B cell (primary cell): ENCODE measurements around the gene THRAP3. TPM values are rescaled to one million over a fixed set of nuclear protein-coding genes. Genes with fewer than 3 reads are reported as not detected.

Source experiments
- ATAC-seq: fragments of 200-7000 bp; cut with Tn5 transposase; one replicate; pipeline ENCODE4 v1.10.0; 2021; ENCODE audit warnings: low read depth, mild to moderate bottlenecking, moderate number of reproducible peaks, moderate library complexity
- CTCF ChIA-PET: fragments of 350-600 bp; sonication (Branson Sonifier 250); formaldehyde crosslinking; loops from one replicate; lab custom pipeline; 2021; ENCODE audit warnings: antibody characterized with exemption, inconsistent platforms; lab: Charles Lee
- POLR2A ChIA-PET: fragments of 350-600 bp; sonication (Branson Sonifier 250); formaldehyde crosslinking; loops from one replicate; lab custom pipeline; 2021; ENCODE audit warnings: antibody characterized with exemption; lab: Charles Lee
- DNase-seq: peaks from one replicate; pipeline ENCODE4 v3.0.0; 2013
- H2AFZ ChIP-seq: 2 replicates; pipeline ENCODE4 v1.6.1; 2012; ENCODE audit warnings: mild to moderate bottlenecking, low read depth, low read length; ENCODE audit not compliant: insufficient read depth, poor library complexity, severe bottlenecking
- H3K27ac ChIP-seq, 2 donors: 1 replicate in 1 of 2; 2 replicates in 1 of 2; pipeline ENCODE4 v1.5.1; 2012 to 2013; ENCODE audit warnings: low read length in 2 of 2, mild to moderate bottlenecking in 2 of 2, moderate library complexity in 1 of 2
- H3K27me3 ChIP-seq, 4 experiments: fragments of 200-600 bp in 1 of 4; sonication (generic) in 1 of 4; replicated peaks in 1 of 4; 1 replicate in 2 of 4; 2 replicates in 2 of 4; pipeline versions ENCODE4 v1.6.1 to v1.7.0; 2013 to 2016; ENCODE audit warnings: low read length in 3 of 4, mild to moderate bottlenecking in 2 of 4, mixed read lengths in 1 of 4, moderate library complexity in 1 of 4; ENCODE audit not compliant: insufficient read depth in 4 of 4, control insufficient read depth in 3 of 4; ENCODE audit errors: control extremely low read depth in 1 of 4
- H3K36me3 ChIP-seq, 2 experiments: replicated peaks in 1 of 2; 1 replicate in 1 of 2; 2 replicates in 1 of 2; pipeline versions ENCODE4 v1.6.1 to v1.7.1; 2013; ENCODE audit warnings: low read length in 1 of 2; ENCODE audit not compliant: insufficient read depth in 2 of 2, control insufficient read depth in 1 of 2; ENCODE audit errors: control extremely low read depth in 1 of 2, extremely low read depth in 1 of 2
- H3K4me1 ChIP-seq, 2 donors: fragments of 200-600 bp in 1 of 2; sonication (generic) in 1 of 2; 1 replicate in 1 of 2; 2 replicates in 1 of 2; pipeline versions ENCODE4 v1.5.1 to v1.6.1; 2013 to 2017; ENCODE audit warnings: low read length in 2 of 2; ENCODE audit not compliant: control insufficient read depth in 2 of 2, insufficient read depth in 2 of 2
- H3K4me2 ChIP-seq: replicated peaks from 2 replicates; pipeline ENCODE3; 2012; ENCODE audit warnings: mild to moderate bottlenecking, low read depth, low read length; ENCODE audit not compliant: poor library complexity, severe bottlenecking
- H3K4me3 ChIP-seq, 5 experiments: fragments of 200-600 bp in 1 of 5; sonication (generic) in 1 of 5; 1 replicate in 3 of 5; 2 replicates in 2 of 5; pipeline versions ENCODE4 v1.5.1 to v1.7.0; 2011 to 2016; ENCODE audit warnings: low read length in 4 of 5, mild to moderate bottlenecking in 4 of 5, low read depth in 2 of 5, control low read depth in 1 of 5, moderate library complexity in 1 of 5; ENCODE audit not compliant: insufficient read depth in 1 of 5; ENCODE audit errors: control extremely low read depth in 1 of 5, extremely low read depth in 1 of 5
- H3K79me2 ChIP-seq: fragments of 200-600 bp; sonication (generic); one replicate; pipeline ENCODE4 v1.6.0; 2016; ENCODE audit warnings: low read length; ENCODE audit not compliant: control insufficient read depth, insufficient read depth
- H3K9ac ChIP-seq: fragments of 200-600 bp; sonication (generic); 2 replicates; pipeline ENCODE4 v1.6.1; 2017; ENCODE audit warnings: mild to moderate bottlenecking, low read length, moderate library complexity
- H3K9me3 ChIP-seq, 3 donors: one replicate each; pipeline versions ENCODE4 v1.6.1 to v1.7.1; 2013; ENCODE audit warnings: low read length in 2 of 3; ENCODE audit not compliant: control insufficient read depth in 2 of 3, insufficient read depth in 1 of 3; ENCODE audit errors: control extremely low read depth in 1 of 3
- H4K20me1 ChIP-seq: 2 replicates; pipeline ENCODE4 v1.6.0; 2012; ENCODE audit warnings: mild to moderate bottlenecking, low read length; ENCODE audit not compliant: insufficient read depth, control insufficient read depth, poor library complexity, severe bottlenecking
- H3K27ac Mint-ChIP-seq: one replicate; pipeline ENCODE4 v1.8.0; 2021; ENCODE audit warnings: mixed read lengths
- H3K27me3 Mint-ChIP-seq: one replicate; pipeline ENCODE4 v1.8.0; 2021; ENCODE audit warnings: mixed read lengths
- H3K4me1 Mint-ChIP-seq: one replicate; pipeline ENCODE4 v1.8.0; 2021; ENCODE audit warnings: mixed read lengths
- H3K4me3 Mint-ChIP-seq: one replicate; pipeline ENCODE4 v1.8.0; 2021; ENCODE audit warnings: mixed read lengths
- H3K9me3 Mint-ChIP-seq: one replicate; pipeline ENCODE4 v1.8.0; 2022; ENCODE audit warnings: mixed read lengths; ENCODE audit not compliant: insufficient read depth
- EZH2 ChIP-seq: IDR thresholded peaks from 2 replicates; pipeline ENCODE4 v1.6.1; 2012; ENCODE audit warnings: borderline replicate concordance, low read depth, mild to moderate bottlenecking, moderate library complexity, low read length; ENCODE audit not compliant: insufficient read depth, poor library complexity, severe bottlenecking
- WGBS: methylation state at CpG from one replicate; pipeline ENCODE4 v1.1.5; 2013; ENCODE audit warnings: missing lambda C conversion rate; ENCODE audit not compliant: insufficient coverage; 5-methylcytosine and 5-hydroxymethylcytosine counted together
- intact Hi-C: fragments of 100-400 bp; cut with micrococcal nuclease; formaldehyde crosslinking; loops from one replicate; pipeline ENCODE4 v1.10.0; 2022
- polyA plus RNA-seq: library from polyadenylated mRNA; depleted of rRNA; stranded (reverse); fragments of >200 nt; gene quantifications from 2 replicates; pipeline ENCODE4 v1.2.3, GENCODE V29; 2012
- total RNA-seq, 2 donors: library from RNA; stranded (reverse); fragments of 120-200 nt in 1 of 2; gene quantifications; 1 replicate in 1 of 2; 2 replicates in 1 of 2; pipeline versions ENCODE4 v1.2.3 to v1.2.4, GENCODE V29; 2013 to 2022
- TF ChIP-seq, protein P1 (sequence below): fragments of 200-600 bp; IDR thresholded peaks from one replicate; pipeline ENCODE4 v1.8.0; 2022; ENCODE audit warnings: antibody characterized with exemption, mild to moderate bottlenecking

The THRAP3 gene
- total and polyA plus RNA-seq, 2 donors (not counting 1 experiment from before 2014, with no cell fraction given): 64.1 to 153 TPM

DNA sequence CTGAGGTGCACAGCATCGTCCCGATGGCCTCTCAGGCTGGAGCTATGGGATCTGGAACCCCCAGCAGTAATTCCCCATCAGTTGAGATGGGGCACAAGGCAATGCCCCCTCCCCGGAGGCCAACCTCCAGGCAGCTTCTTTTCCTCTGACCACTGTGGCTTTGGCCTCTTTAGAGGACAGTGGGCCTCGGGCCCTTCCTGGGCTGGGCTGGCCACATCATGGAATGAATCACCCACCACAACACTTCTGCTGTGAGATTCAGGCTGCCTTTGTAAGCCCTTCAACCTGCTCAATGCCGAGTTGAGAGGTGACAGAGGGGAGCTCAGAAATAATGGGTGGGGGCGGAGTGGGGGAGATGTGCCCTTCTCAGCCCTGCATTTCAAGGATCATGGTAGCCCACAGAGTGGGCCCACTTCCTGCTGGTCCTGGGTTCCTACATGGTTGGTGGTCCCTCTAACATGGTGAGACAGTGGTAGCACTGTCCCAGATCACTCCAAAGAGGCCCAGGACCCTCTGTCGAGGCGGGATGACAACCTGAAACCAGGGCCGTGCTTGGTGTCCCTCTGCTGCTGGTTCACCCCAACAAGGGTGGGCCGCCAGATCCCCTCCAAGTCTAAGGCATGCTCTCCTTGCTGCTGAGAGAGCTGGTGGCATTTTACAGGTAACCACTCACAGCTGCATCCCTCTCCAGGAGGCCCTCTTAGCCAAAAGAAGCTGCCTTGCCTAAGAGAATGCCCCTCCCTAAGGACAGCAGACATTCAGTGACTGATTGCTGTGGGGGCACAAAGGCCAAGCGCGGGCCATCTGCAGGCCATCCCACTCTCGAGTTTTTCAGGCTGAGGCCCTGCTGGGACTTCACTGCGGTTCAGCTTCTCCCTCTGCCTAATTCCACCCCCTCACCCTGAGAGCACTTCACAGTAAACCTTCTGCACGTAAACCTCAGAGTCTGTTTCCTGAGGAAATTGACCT is 129.0 kb downstream of the THRAP3 start:
- WGBS: 94% methylated on average over 13 of the region's 15 CpGs
- Histone ChIP-seq H3K9me3 (no peaks in the 10 kb centered on the region), H3K4me2 (no peak overlapping the region), H2AFZ (no peak overlapping the region), H3K36me3 (peaks cover 12 to 84% of the 10 kb centered on the region in 2 experiments), H4K20me1 (no peaks in the 10 kb centered on the region), H3K4me3 (no peak overlapping the region), H3K27ac (no peak overlapping the region), H3K27me3 (no peaks in the 10 kb centered on the region), H3K9ac (no peak overlapping the region), H3K79me2 (peaks cover 15% of the 10 kb centered on the region), H3K4me1 (peaks cover 13 to 25% of the 10 kb centered on the region in 2 donors)
- Mint-ChIP-seq H3K27ac (no peak overlapping the region), H3K27me3 (no peaks in the 10 kb centered on the region), H3K4me1 (peaks cover 14% of the 10 kb centered on the region), H3K4me3 (no peak overlapping the region), H3K9me3 (no peaks in the 10 kb centered on the region)
- ChIA-PET CTCF (interaction anchor here (1.1 kb wide), 1 partner anchor 66 kb away, joined by 5 read pairs; no protein-coding TSS in a partner anchor), POLR2A (no interaction called here)
- no peak for ATAC-seq
- DNase-seq: no peak
- intact Hi-C loops: no loop called here
- TF ChIP-seq, protein P1, sequence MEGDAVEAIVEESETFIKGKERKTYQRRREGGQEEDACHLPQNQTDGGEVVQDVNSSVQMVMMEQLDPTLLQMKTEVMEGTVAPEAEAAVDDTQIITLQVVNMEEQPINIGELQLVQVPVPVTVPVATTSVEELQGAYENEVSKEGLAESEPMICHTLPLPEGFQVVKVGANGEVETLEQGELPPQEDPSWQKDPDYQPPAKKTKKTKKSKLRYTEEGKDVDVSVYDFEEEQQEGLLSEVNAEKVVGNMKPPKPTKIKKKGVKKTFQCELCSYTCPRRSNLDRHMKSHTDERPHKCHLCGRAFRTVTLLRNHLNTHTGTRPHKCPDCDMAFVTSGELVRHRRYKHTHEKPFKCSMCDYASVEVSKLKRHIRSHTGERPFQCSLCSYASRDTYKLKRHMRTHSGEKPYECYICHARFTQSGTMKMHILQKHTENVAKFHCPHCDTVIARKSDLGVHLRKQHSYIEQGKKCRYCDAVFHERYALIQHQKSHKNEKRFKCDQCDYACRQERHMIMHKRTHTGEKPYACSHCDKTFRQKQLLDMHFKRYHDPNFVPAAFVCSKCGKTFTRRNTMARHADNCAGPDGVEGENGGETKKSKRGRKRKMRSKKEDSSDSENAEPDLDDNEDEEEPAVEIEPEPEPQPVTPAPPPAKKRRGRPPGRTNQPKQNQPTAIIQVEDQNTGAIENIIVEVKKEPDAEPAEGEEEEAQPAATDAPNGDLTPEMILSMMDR: no peak
- no peak for TF ChIP-seq EZH2

DNA sequence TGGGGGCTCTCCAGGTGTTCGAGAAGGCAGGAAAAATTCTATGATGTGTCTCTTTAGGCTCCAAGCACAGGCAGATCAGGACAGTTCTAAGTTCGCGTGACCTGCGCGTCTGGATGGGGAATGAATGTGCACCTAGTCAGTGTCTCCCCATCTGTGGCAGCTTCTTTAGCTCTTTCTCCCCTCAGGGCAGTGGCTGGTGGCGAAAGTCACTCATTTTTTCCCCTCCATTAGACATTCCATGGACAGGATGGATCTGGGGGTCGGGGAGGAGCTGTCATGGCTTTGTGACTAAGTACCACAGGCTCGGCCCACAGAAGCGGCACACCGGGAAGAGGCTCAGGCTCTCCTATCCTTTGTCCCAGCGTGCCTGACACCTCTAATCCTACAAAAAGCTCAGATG is 130.2 kb downstream of the THRAP3 start:
- H3K27ac Mint-ChIP-seq: no peak overlapping the region
- Histone ChIP-seq H4K20me1 (peaks cover 10% of the 10 kb centered on the region), H3K4me3 (no peak overlapping the region), H2AFZ (no peak overlapping the region), H3K36me3 (peaks cover 10 to 84% of the 10 kb centered on the region in 2 experiments), H3K27me3 (no peaks in the 10 kb centered on the region), H3K27ac (no peak overlapping the region), H3K4me1 (peaks cover 12 to 27% of the 10 kb centered on the region in 2 donors), H3K79me2 (peaks cover 23% of the 10 kb centered on the region), H3K4me2 (no peak overlapping the region), H3K9ac (no peak overlapping the region), H3K9me3 (no peaks in the 10 kb centered on the region)
- no peaks in the 10 kb centered on the region for H3K9me3 Mint-ChIP-seq
- DNase-seq: no peak
- TF ChIP-seq, protein P1: no peak
- no peak for TF ChIP-seq EZH2
- POLR2A ChIA-PET: no interaction called here
- CTCF ChIA-PET: interaction anchor here (1.1 kb wide), 1 partner anchor 12 kb away, joined by 3 read pairs; no protein-coding TSS in a partner anchor
- intact Hi-C loops: no loop called here
- peaks cover 19% of the 10 kb centered on the region for H3K4me1 Mint-ChIP-seq
- ATAC-seq: no peak
- H3K4me3 Mint-ChIP-seq: no peak overlapping the region
- no peaks in the 10 kb centered on the region for H3K27me3 Mint-ChIP-seq
- WGBS: 94% methylated on average over 2 of the region's 11 CpGs
